ENCODE data around the gene ENTPD6. TPM values are rescaled to one million over a fixed set of nuclear protein-coding genes. Genes with fewer than 3 reads are reported as not detected.

Gene ENTPD6
- total and polyA plus RNA-seq, 9 donors = 34.9 to 73.8 (median 47.1) TPM

DNA sequence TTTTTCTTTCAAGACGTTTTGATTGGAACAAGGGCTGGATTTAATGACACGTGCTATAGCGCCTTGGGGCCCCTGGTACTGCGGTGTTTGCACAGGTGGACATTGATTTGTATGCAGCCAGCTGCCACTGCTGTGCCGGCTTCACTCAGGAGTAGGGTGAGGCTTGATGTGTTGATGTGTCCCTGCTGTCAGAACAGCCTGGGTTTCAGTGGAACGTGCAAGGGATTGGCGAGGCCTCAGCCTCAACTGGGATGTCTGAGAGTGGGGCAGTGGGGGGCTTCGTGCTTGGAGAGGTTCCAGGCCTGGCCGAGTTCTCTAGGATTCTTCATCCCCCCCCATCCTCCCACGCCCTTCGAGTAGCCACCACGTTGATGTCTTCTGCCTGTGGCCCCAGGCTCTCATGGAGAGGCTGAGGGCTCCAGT lies 75.3 kb downstream of the ENTPD6 start:
- H3K27me3 ChIP-seq = no peaks in the 10 kb centered on the region
- DNase-seq = peak in 2 of 5 donors; percentile 13 to 27
- no peaks in the 10 kb centered on the region for H3K36me3 ChIP-seq
- H3K4me1 ChIP-seq (ENCODE audit: insufficient read depth) = no peaks in the 10 kb centered on the region
- no peak for TF ChIP-seq POLR2A (IDR thresholded peaks at IDR 0.05)
- TF ChIP-seq EP300 (IDR thresholded peaks at IDR 0.05) = no peak
- TF ChIP-seq, protein P1, sequence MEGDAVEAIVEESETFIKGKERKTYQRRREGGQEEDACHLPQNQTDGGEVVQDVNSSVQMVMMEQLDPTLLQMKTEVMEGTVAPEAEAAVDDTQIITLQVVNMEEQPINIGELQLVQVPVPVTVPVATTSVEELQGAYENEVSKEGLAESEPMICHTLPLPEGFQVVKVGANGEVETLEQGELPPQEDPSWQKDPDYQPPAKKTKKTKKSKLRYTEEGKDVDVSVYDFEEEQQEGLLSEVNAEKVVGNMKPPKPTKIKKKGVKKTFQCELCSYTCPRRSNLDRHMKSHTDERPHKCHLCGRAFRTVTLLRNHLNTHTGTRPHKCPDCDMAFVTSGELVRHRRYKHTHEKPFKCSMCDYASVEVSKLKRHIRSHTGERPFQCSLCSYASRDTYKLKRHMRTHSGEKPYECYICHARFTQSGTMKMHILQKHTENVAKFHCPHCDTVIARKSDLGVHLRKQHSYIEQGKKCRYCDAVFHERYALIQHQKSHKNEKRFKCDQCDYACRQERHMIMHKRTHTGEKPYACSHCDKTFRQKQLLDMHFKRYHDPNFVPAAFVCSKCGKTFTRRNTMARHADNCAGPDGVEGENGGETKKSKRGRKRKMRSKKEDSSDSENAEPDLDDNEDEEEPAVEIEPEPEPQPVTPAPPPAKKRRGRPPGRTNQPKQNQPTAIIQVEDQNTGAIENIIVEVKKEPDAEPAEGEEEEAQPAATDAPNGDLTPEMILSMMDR (IDR thresholded peaks at IDR 0.05) = no peak
- intact Hi-C loops (cut with DNase I) = no loop called here
- H3K27ac ChIP-seq = no peak overlapping the region
- H3K4me3 ChIP-seq = no peak overlapping the region
- WGBS, 3 donors = 75 to 81% (median 77%) methylated on average over 12 of the region's 12 CpGs
- no peaks in the 10 kb centered on the region for H3K9me3 ChIP-seq

DNA sequence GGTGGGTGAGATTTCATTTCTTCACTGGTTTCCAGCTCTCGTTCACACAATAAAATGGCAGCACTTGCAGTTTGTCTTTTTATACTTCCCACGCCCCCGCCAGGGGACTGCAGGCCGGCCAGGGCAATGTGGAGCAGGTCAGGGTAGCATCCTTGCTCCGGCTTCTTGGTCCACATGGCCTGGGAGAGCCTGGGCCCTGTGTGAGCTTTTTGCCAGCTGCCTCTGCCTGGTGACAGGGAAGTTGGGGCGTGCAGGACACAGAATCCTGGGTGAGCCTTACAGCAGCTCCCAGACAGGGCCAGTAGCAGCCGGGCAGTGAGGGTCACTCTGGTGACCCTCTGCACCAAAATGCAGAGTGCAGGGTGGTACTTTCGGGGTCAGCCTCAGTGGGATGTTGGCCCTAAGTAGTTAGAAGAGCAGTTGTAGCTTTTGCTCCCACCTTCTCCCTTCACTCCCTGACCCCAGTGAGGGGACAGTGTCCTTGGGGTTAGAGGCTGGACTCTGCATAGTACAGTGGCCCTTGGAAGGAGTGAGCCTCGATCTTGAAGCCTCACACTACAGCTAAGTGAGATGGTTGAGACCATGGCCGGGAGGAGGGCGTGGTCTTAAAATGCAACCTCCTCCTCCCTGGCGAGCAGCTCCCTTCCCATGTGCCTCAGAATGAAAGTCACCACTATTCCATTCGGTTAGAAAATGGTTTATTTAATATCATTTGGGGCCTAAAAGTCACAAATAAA lies 76.1 kb downstream of the ENTPD6 start:
- Histone ChIP-seq H3K9me3 (no peaks in the 10 kb centered on the region), H3K4me3 (no peak overlapping the region), H3K27ac (no peak overlapping the region), H3K27me3 (no peaks in the 10 kb centered on the region), H3K4me1 (ENCODE audit: insufficient read depth) (no peaks in the 10 kb centered on the region), H3K36me3 (no peaks in the 10 kb centered on the region)
- WGBS, 3 donors = 93% methylated on average over 13 of the region's 13 CpGs
- intact Hi-C loops (cut with DNase I) = no loop called here
- peak in 3 of 5 donors; percentile 6 to 20 (median 8) for DNase-seq
- TF ChIP-seq POLR2A (IDR thresholded peaks at IDR 0.05) = no peak
- TF ChIP-seq, protein P1 (IDR thresholded peaks at IDR 0.05) = no peak
- no peak for TF ChIP-seq EP300 (IDR thresholded peaks at IDR 0.05)

DNA sequence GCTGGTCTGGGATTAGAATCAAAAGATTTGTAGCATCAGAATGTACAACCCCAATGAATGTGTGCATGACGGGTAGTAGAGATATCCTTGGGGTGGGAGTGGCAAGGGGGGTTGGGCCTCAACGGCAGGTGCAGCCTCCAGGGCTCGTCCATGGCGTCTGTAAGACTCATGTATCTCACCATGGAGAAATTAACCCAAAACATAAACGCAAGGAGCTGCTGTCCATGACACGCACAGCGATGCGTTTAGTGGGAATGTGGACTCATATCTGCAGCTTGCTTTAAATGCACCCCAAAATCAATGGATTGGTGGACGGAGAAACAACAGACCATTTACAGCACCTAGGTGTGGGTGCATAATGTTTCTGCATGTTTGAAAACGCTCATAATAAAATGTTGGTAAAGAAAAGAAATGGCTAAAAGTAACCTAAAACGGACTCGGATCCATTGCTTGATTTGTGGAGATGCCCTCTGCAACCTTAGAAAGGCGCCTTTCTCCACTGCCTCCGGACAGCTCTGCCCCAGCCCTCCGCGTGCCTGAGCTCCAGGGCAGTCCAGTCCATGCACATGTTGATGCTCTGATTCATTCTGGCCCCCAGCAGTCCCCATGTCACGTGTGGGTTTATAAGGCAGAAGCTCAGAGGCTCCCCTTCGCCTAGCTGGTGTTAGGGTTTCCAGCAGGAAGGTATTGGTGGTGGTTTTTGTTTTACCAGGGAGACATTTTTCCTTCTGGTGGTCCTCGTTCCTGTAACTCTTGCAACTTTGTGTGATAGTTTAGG lies 76.9 kb downstream of the ENTPD6 start:
- no peak for DNase-seq
- Histone ChIP-seq H3K9me3 (no peaks in the 10 kb centered on the region), H3K27ac (no peak overlapping the region), H3K4me1 (ENCODE audit: insufficient read depth) (no peaks in the 10 kb centered on the region), H3K27me3 (no peaks in the 10 kb centered on the region), H3K36me3 (no peaks in the 10 kb centered on the region), H3K4me3 (no peak overlapping the region)
- WGBS, 3 donors = 84 to 92% (median 86%) methylated on average over 19 of the region's 19 CpGs
- intact Hi-C loops (cut with DNase I) = no loop called here
- TF ChIP-seq EP300 (IDR thresholded peaks at IDR 0.05) = no peak
- TF ChIP-seq POLR2A (IDR thresholded peaks at IDR 0.05) = no peak
- TF ChIP-seq, protein P1 (IDR thresholded peaks at IDR 0.05) = no peak

DNA sequence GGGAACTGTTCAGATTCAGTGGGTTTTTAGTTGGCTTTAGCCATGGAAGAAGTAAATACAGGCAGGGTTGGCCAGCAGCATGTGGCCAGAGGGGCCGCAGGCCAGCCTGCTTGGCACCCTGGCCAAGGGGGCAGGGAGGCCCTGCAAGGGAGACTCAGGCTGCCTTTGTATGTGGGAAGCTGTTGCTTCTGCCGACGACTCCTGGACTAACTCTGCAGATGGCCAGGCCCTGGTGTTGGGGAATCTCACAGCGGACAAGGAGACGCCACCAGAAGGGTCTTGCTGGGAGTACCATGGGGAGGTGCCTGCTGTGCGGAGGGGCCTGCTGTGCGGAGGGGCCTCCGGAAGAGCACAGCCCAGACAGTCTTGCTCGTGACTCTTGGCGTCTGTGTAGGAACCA lies 77.5 kb downstream of the ENTPD6 start:
- H3K4me3 ChIP-seq = no peak overlapping the region
- TF ChIP-seq, protein P1 (IDR thresholded peaks at IDR 0.05) = no peak
- TF ChIP-seq EP300 (IDR thresholded peaks at IDR 0.05) (no peak), POLR2A (IDR thresholded peaks at IDR 0.05) (no peak)
- intact Hi-C loops (cut with DNase I) = no loop called here
- 90 to 95% (median 91%) methylated on average over 10 of the region's 10 CpGs for WGBS, 3 donors
- H3K36me3 ChIP-seq = no peaks in the 10 kb centered on the region
- no peaks in the 10 kb centered on the region for H3K27me3 ChIP-seq
- H3K4me1 ChIP-seq (ENCODE audit: insufficient read depth) = no peaks in the 10 kb centered on the region
- no peak overlapping the region for H3K27ac ChIP-seq
- peak in 3 of 5 donors; percentile 9 to 19 (median 12) for DNase-seq
- no peaks in the 10 kb centered on the region for H3K9me3 ChIP-seq

Measured in ovary (tissue), 9 donors.